Calu3 (cell line): ENCODE data around the gene SYT7. TPM values are rescaled to one million over a fixed set of nuclear protein-coding genes. Genes with fewer than 3 reads are reported as not detected.

Experiments used
- BruUV-seq: library from RNA; stranded (reverse); fragments of 400-500 nt; replicated peaks from 2 replicates; lab custom pipeline; 2021; lab: Mats Ljungman, UMichigan
- CTCF ChIA-PET: fragments of 300-600 bp; sonication (Branson Sonifier 250); formaldehyde crosslinking; loops from one replicate; lab custom pipeline; 2022; ENCODE audit warnings: antibody characterized with exemption; lab: Charles Lee
- DNase-seq: peaks from one replicate; pipeline ENCODE4 v3.0.0; 2022
- H3K27ac Mint-ChIP-seq: one replicate; pipeline ENCODE4 v1.8.0; 2022; ENCODE audit warnings: mixed read lengths; ENCODE audit not compliant: unreplicated experiment
- H3K27me3 Mint-ChIP-seq: one replicate; pipeline ENCODE4 v1.8.0; 2022; ENCODE audit warnings: mixed read lengths; ENCODE audit not compliant: unreplicated experiment
- H3K36me3 Mint-ChIP-seq: one replicate; pipeline ENCODE4 v1.8.0; 2022; ENCODE audit warnings: mild to moderate bottlenecking, moderate library complexity, mixed read lengths; ENCODE audit not compliant: insufficient read depth, unreplicated experiment
- H3K4me1 Mint-ChIP-seq: one replicate; pipeline ENCODE4 v1.8.0; 2022; ENCODE audit warnings: mild to moderate bottlenecking, low read depth, mixed read lengths; ENCODE audit not compliant: unreplicated experiment
- H3K4me3 Mint-ChIP-seq: one replicate; pipeline ENCODE4 v1.8.0; 2022; ENCODE audit warnings: mild to moderate bottlenecking, low read depth, moderate library complexity, mixed read lengths; ENCODE audit not compliant: unreplicated experiment
- H3K9me3 Mint-ChIP-seq: one replicate; pipeline ENCODE4 v1.8.0; 2022; ENCODE audit warnings: low read depth, mixed read lengths; ENCODE audit not compliant: unreplicated experiment
- CTCF ChIP-seq: fragments of 200-600 bp; IDR thresholded peaks from one replicate; pipeline ENCODE4 v1.8.0; 2022; ENCODE audit warnings: antibody characterized with exemption; ENCODE audit not compliant: unreplicated experiment
- intact Hi-C: fragments of 100-400 bp; cut with micrococcal nuclease; formaldehyde crosslinking; loops from one replicate; pipeline ENCODE4 v1.10.0; 2022; ENCODE audit not compliant: unreplicated experiment
- total RNA-seq: library from RNA; stranded (reverse); gene quantifications from 2 replicates; pipeline ENCODE4 v1.2.3, GENCODE V29; 2022

The SYT7 gene
- total RNA-seq, 1 experiment from 2014 or later: 4.4 TPM

GRCh38 chr11:61487342-61488025 is 93.4 kb downstream of the SYT7 start:
- no peak for DNase-seq
- H3K4me1 Mint-ChIP-seq: peaks cover 18% of the 10 kb centered on the region
- no peak overlapping the region for H3K27ac Mint-ChIP-seq
- H3K4me3 Mint-ChIP-seq: no peak overlapping the region
- no peaks in the 10 kb centered on the region for H3K36me3 Mint-ChIP-seq
- no TSS peak for BruUV-seq
- H3K9me3 Mint-ChIP-seq: no peaks in the 10 kb centered on the region
- TF ChIP-seq CTCF: no peak
- CTCF ChIA-PET: interaction anchor here (0.6 to 1.9 kb wide), 2 partner anchors 30 to 559 kb away, joined by 5 to 6 read pairs; no protein-coding TSS in a partner anchor
- intact Hi-C loops: no loop called here
- H3K27me3 Mint-ChIP-seq: peaks cover 71% of the 10 kb centered on the region

GRCh38 chr11:61486779-61487178 is 94.1 kb downstream of the SYT7 start:
- no peak for TF ChIP-seq CTCF
- Mint-ChIP-seq H3K27me3 (peaks cover 71% of the 10 kb centered on the region), H3K36me3 (no peaks in the 10 kb centered on the region), H3K27ac (no peak overlapping the region), H3K9me3 (no peaks in the 10 kb centered on the region), H3K4me1 (peaks cover 18% of the 10 kb centered on the region), H3K4me3 (no peak overlapping the region)
- no TSS peak for BruUV-seq
- intact Hi-C loops: no loop called here
- peak; percentile 44 for DNase-seq
- CTCF ChIA-PET: no interaction called here

- intact Hi-C loops: no loop called here
- Mint-ChIP-seq H3K36me3 (no peaks in the 10 kb centered on the region), H3K27me3 (peaks cover 71% of the 10 kb centered on the region), H3K4me1 (peaks cover 24% of the 10 kb centered on the region), H3K4me3 (no peak overlapping the region), H3K27ac (no peak overlapping the region), H3K9me3 (no peaks in the 10 kb centered on the region)
- CTCF ChIA-PET: no interaction called here
- no peak for DNase-seq
- TF ChIP-seq CTCF: no peak
- no TSS peak for BruUV-seq
Observed at GRCh38 chr11:61486011-61486620, 94.8 kb downstream of the SYT7 start.

DNA sequence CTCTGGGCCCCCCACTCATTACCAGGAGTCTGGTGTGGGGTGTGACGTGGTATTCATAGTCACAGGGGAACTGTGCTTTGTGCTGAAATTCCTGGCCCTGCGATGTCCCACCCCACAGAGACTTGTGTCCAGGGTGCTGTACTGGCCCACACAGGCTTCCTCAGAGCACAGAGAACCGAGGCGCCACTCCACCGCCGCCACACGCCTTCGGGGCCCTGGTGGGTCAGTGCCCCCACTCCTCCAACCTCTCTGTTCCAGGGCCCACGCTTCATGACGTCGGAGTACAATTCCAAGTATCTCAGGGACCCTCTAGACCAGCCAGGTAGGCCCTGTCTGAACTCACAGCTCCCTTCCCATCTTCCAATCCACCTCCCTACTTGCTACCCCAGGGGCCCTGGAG is 95.8 kb downstream of the SYT7 start:
- TF ChIP-seq CTCF: no peak
- DNase-seq: no peak
- Mint-ChIP-seq H3K36me3 (no peaks in the 10 kb centered on the region), H3K9me3 (no peaks in the 10 kb centered on the region), H3K27me3 (peaks cover 61% of the 10 kb centered on the region), H3K4me1 (peaks cover 30% of the 10 kb centered on the region), H3K4me3 (no peak overlapping the region), H3K27ac (no peak overlapping the region)
- no TSS peak for BruUV-seq
- CTCF ChIA-PET: no interaction called here
- intact Hi-C loops: no loop called here
